ENCODE results near the gene TENT4B. TPM values are rescaled to one million over a fixed set of nuclear protein-coding genes. Genes with fewer than 3 reads are reported as not detected.

Gene TENT4B
- total RNA-seq, 1 experiment from 2014 or later = 16.9 TPM

- Histone ChIP-seq H3K9ac (ENCODE audit: low read length) (no peak overlapping the region), H3K27me3 (ENCODE audit: insufficient read depth, low read length) (no peaks in the 10 kb centered on the region), H3K36me3 (ENCODE audit: control insufficient read depth in 1 of 2, insufficient read depth in 2 of 2, low read length in 2 of 2) (peaks cover 4 to 25% of the 10 kb centered on the region in 2 experiments; a peak in 2 of 4 replicates), H3K4me1 (ENCODE audit: control insufficient read depth in 1 of 2, insufficient read depth in 2 of 2, low read length in 2 of 2) (peaks cover 0 to 5% of the 10 kb centered on the region in 2 experiments; a peak in 1 of 4 replicates), H4K20me1 (ENCODE audit: insufficient read depth) (no peaks in the 10 kb centered on the region), H3K4me3 (replicated peaks in 1 of 2; ENCODE audit: low read depth in 1 of 2, low read length in 2 of 2) (no peak overlapping the region), H3K9me2 (ENCODE audit: insufficient read depth) (no peaks in the 10 kb centered on the region), H3K27ac (ENCODE audit: low read depth, low read length) (no peak overlapping the region), H2AFZ (ENCODE audit: low read depth, low read length, poor library complexity, severe bottlenecking) (no peak overlapping the region), H3K4me2 (ENCODE audit: low read length) (no peak overlapping the region), H3K9me3 (ENCODE audit: control insufficient read depth in 1 of 2, insufficient read depth in 1 of 2, low read depth in 1 of 2, low read length in 2 of 2) (no peaks in the 10 kb centered on the region), H3K79me2 (ENCODE audit: insufficient read depth, low read length) (peaks cover 9% of the 10 kb centered on the region; the same call in 1 of the 2 replicates)
- ChIA-PET RAD21 (ENCODE audit: low non-redundant PET in 1 of 2, low total read pairs in 2 of 2, uncharacterized antibody in 2 of 2, unreplicated experiment in 2 of 2) (no interaction called here), CTCF (interaction anchor here (0.9 to 1.5 kb wide), 9 partner anchors 9 to 592 kb away, joined by 3 to 20 read pairs (median 6); partner anchors contain the start of gene CNEP1R1), POLR2A (no interaction called here)
- DNase-seq (ENCODE audit: low read depth, low spot score) = peak; percentile 36
- BruUV-seq (replicated peaks) = no TSS peak
- TF ChIP-seq TCF7L2 (IDR thresholded peaks at IDR 0.05; ENCODE audit: borderline replicate concordance, extremely low read depth, insufficient read depth, insufficient read length) (no peak), SRF (IDR thresholded peaks at IDR 0.05; ENCODE audit: low read depth) (no peak), CEBPB (IDR thresholded peaks at IDR 0.05; ENCODE audit: low read depth) (no peak), REST (IDR thresholded peaks at IDR 0.05; ENCODE audit: low read depth) (no peak), CTCF (IDR thresholded peaks at IDR 0.05 in 2 of 3, conservative IDR thresholded peaks at IDR 0.05 in 1 of 3; ENCODE audit: borderline replicate concordance in 1 of 3, insufficient read depth in 1 of 3, low read depth in 2 of 3, low read length in 2 of 3) (peak; percentile 52 to 76 (median 60); a peak in 5 of 6 replicates), SIN3A (IDR thresholded peaks at IDR 0.05; ENCODE audit: low read depth) (no peak), POLR2A (IDR thresholded peaks at IDR 0.05; ENCODE audit: borderline replicate concordance, extremely low read depth, insufficient read depth, insufficient read length) (no peak), ELF1 (IDR thresholded peaks at IDR 0.05; ENCODE audit: borderline replicate concordance, low read depth) (no peak), CBX3 (IDR thresholded peaks at IDR 0.05; ENCODE audit: low read depth) (no peak), ZFX (IDR thresholded peaks at IDR 0.05) (no peak), ZBTB33 (IDR thresholded peaks at IDR 0.05; ENCODE audit: extremely low read depth, insufficient replicate concordance, low read length) (no peak), SP1 (IDR thresholded peaks at IDR 0.05; ENCODE audit: low read depth) (no peak), MAX (IDR thresholded peaks at IDR 0.05) (no peak), RAD21 (IDR thresholded peaks at IDR 0.05; ENCODE audit: low read depth) (peak; percentile 76)
- intact Hi-C loops (cut with micrococcal nuclease) = loop anchor here (2.0 to 5.0 kb wide), 3 partner anchors 141 to 591 kb away; no protein-coding TSS in a partner anchor
- no peak; the same call in 1 of the 2 replicates for ATAC-seq
These were observed 60.9 kb downstream of the TENT4B start for GRCh38 chr16:50213939-50214519.

Data from HCT116 (cell line).